ENCODE measurements around the gene FAM107B. TPM values are rescaled to one million over a fixed set of nuclear protein-coding genes. Genes with fewer than 3 reads are reported as not detected.
"Not testable (repeated sequence)": the region's sequence is repeated elsewhere in the genome, so short reads cannot be mapped to it uniquely, and the experiment has no call there.

The FAM107B gene
- polyA plus RNA-seq, 3 donors = 108 to 120 (median 112) TPM

GRCh38 chr10:14639637-14640036 is 135.1 kb downstream of the FAM107B start:
- no peak for DNase-seq (ENCODE audit: low read depth in 3 of 3, low spot score in 2 of 3)

GRCh38 chr10:14635043-14635710 is 139.5 kb downstream of the FAM107B start:
- no peak for DNase-seq (ENCODE audit: low read depth in 3 of 3, low spot score in 2 of 3)

DNA sequence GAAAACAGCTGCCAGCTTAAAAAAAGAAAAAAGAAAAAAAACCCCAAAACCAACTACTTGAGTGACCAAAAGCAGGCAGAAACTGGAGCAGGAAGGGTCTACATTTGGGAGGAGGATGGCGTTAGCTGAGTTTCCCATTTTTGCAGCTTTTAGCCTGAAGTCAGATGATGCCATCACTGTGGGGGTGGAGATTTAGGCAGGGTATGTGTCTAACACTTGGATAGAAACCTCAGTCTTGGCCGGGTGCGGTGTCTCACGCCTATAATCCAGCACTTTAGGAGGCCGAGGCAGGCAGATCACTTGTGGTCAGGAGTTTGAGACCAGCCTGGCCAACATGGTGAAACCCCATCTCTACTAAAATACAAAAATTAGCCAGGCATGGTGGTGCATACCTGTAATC is 140.1 kb downstream of the FAM107B start:
- DNase-seq (ENCODE audit: low read depth in 3 of 3, low spot score in 2 of 3) = not testable (repeated sequence)

DNA sequence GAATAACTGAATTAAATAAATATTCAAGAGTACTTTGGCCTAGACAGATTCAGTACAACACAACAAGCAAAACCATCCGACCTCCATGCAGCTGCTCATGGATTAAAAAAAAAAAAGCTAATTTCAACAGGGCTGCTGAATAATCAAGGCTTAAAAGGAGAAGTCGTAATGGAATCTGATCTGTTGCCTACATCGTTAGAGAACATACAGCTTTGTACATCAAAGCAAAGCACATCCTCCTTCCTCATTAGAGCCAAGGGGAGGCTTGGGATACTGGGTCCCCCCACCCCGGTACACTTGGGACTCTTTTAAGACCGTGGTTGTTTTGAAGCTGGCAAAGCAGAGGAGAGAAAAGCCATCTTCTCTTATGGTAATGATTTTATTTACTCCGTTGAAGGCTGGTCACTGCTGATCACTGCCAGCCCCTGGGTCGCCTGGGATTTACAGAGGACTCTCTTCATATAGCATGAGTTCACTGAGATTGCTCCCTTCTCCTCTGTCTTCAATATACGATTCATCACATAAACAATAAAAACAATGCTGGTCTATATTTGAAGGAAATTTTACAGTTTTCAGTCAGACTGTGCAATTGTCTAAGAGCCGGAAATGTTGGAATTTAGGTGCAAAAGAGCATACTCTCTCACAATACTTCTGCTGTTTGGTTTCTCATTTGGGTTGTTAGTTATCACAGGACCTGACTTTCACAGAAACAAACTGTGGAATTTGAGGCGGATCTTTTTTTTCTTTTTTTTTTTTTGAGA is 148.8 kb downstream of the FAM107B start:
- DNase-seq (ENCODE audit: low read depth in 3 of 3, low spot score in 2 of 3) = no peak

DNA sequence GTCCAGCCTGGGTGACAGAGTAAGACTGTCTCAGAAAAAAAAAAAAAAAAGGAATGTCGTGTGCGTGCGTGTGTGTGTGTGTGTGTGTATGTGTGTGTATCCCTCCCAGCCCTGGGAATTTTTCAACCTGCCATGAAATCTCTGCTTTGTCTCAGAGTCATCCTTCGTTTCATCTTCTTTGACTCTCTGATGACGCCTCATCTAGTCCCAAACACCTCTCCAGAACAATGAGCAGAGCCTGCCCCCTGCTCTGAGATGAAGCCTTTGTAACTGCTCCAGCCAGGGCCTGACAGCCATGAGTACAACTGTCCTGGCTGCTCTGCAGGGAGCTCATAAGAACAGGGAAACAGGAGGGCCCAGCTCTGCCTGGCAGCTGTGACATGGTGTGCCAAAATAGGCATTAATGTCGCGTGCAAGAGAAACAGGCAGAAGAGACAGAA is 149.5 kb downstream of the FAM107B start:
- DNase-seq (ENCODE audit: low read depth in 3 of 3, low spot score in 2 of 3) = no peak

- no peak for DNase-seq (ENCODE audit: low read depth in 3 of 3, low spot score in 2 of 3)
Measured at GRCh38 chr10:14624600-14624999, 150.1 kb downstream of the FAM107B start.

DNA sequence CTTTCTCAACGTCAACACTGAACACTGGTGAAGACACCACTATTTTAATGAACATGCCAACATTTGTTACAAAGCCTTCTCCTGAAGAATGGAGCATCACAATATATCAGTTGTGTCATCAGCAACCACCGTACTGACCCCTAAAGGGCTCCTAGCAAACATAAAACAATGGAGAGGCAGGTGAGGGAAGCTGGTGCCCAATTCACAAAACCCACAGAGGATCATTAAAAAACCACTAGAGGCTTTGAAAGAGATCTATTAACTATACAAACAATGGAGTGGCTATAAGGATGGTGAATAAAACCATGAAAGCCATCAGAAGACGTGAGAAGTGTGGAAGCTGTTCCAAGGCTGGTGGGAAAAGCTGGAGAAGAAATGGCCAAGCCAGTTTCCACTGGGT is 150.8 kb downstream of the FAM107B start:
- DNase-seq (ENCODE audit: low read depth in 3 of 3, low spot score in 2 of 3) = no peak

DNA sequence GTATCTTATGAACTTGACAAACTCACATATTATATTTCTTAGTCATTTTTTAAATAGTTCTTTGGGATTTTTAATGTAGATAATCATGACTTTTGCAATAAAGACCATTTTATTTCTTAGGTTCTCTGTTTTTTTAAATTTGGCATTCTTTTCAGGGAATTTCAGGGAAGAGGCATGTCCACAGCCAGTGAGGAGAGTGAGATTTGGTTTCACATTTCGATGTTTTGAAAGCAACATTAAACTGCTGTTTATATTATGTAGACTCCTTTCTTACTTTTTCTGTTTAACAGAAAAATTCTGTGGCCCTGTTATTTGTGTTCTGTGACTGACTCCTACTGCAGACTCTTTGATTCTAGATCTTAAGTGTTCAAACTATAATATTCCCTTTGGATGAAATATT is 153.7 kb downstream of the FAM107B start:
- no peak for DNase-seq (ENCODE audit: low read depth in 3 of 3, low spot score in 2 of 3)

DNA sequence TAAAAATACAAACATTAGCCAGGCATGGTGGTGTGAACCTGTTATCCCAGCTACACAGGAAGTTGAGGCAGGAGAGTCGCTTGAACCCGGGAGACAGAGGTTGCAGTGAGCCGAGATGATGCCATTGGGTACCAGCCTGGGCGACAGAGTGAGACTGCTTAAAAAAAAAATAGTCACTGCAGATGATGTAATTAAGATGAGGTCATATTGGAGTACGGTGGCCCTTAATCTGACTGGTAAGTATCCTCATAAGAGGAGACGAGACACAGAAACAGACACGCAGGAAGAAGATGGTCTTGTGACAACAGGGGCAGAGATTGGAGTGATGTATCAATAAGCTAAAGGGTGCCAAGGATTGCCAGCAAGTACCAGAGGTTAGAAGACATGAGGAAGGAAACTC is 156.0 kb downstream of the FAM107B start:
- no peak for DNase-seq (ENCODE audit: low read depth in 3 of 3, low spot score in 2 of 3)

DNA sequence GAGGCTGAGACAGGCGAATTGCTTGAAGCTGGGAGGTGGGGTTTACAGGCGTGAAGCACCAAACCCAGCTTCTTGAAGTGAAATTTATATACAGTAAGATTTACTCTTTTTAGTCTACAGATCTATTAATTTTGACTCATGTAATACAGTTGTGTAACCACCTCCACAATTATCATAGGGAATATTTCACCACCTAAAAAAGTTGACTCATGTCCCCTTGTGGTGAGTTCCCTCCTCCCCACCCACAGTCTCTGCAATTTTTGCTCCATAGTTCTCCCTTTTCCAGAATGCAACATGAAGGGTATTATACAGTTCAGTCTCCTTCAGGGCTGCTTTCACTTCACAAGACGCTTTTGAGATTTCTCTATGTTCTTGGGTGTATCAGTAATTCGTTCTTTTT is 156.8 kb downstream of the FAM107B start:
- DNase-seq (ENCODE audit: low read depth in 3 of 3, low spot score in 2 of 3) = no peak

DNA sequence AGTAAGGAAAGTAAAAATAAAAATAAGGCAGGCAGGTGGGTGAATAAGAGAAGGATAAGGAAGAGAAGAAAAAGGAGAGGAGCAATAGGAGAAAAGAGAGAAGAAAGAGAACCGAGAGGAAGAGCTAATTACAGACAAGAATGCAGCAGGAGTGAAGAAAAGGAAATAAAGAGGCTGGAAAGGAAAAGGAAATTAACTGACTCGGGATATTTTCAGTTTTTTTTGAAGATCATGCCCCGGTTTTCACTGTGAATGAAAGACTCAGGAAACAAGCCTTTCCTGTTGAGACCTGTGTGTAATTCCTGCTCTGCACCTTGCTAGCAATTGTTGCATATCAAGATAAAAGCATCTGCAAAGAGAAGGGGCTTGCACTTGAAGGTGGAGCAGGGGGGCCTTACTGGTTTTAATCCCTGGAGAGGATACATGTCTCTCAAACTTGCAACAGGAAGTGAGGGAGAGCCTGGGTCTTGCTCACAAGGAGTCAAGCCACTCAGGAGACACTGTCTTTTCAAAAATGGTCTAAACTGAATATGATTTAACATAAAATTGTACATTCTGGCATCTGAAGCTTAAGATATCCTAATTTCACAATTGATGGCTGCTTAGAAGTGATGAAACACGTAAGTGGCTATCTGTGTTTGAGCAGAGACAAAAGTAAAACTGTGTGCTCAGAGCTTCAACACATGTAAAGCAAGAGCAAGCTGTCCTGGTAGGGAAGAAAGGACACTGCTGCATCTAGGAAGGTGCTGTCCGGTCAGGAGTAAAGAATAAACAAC is 157.6 kb downstream of the FAM107B start:
- no peak for DNase-seq (ENCODE audit: low read depth in 3 of 3, low spot score in 2 of 3)

DNA sequence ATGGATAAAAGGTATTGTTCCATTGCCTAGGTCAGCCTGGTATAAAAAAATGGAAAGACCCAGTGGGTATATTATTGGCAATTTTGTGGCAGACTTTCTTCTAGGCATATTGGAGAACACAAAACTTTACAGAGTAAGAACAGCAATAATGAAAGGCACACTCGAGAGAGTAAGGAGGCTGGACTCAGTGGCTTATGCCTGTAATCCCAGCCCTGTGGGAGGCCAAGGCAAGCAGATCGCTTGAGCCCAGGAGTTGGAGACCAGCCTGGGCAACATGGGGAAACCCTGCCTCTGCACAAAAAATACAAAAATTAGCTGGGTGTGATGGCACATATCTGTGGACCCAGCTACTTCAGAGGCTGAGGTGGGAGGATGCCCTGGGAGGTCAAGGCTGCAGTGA is 158.2 kb downstream of the FAM107B start:
- DNase-seq (ENCODE audit: low read depth in 3 of 3, low spot score in 2 of 3) = no peak

- DNase-seq (ENCODE audit: low read depth in 3 of 3, low spot score in 2 of 3) = no peak
Measured at GRCh38 chr10:14613588-14613920, 161.1 kb downstream of the FAM107B start.

- DNase-seq (ENCODE audit: low read depth in 3 of 3, low spot score in 2 of 3) = no peak
Measured at GRCh38 chr10:14612873-14613587, 161.7 kb downstream of the FAM107B start.

DNA sequence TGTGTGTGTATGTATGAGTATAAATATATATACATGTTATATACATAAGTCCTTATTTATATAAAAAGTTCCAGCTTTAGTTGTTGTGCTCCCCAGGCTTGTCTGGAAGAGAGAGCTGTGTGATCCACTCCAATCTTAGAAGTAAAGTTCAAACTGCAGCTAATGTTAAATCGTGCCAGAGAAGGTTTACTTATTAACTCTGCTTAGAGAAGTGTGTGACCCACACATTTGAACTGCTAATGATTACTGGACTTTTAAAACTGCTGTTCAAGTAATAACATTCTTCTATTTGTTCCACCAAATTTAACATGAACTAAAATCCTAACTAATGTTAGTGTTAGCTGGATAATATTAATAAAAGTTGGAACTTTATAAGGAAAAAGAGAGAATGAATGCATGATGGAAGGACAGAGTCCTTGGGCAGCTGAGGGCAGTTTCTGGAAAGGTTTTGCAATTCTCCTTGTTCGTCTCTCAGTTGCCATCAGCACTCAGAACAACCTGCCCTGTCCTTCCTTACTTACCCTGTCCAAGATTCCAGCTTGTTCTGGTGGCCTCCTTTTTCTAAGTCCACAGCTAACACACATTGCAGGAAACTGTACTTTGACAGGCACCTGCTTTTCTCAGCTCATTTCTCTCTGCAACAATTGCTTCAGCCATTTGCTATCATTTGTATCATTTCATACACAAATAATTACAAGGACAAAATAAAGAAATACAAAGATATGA is 162.6 kb downstream of the FAM107B start:
- DNase-seq (ENCODE audit: low read depth in 3 of 3, low spot score in 2 of 3) = no peak

GRCh38 chr10:14609178-14609577 is 165.5 kb downstream of the FAM107B start:
- DNase-seq (ENCODE audit: low read depth in 3 of 3, low spot score in 2 of 3) = no peak

DNA sequence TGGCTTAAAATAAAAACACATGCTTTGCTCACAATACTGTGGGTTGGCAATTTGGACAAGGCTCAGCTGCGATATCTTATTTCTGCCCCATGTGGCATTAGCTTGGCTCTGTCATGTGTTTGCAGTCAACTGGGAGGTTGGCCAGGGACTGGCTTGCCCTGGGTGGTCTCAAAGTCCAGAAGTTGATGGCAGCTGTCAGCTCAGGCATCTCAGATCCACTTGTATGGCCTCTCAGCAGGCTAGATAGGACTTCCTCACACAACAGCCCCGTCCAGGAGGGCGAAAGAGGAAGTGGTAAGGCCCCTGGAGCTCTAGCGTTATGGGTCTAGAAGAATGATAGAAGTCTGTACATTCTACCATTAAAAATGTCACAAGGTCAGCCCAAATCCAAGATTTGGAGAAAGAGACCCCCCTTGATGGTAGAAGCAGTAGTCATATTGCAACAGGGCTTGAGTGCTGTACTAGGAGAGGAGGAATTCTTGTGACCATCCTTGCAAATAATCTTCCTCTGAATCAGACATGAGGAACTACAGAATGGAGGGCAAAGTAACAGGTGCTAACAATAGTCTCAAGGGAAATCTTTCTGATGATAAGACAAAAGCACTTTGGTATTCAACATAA is 166.2 kb downstream of the FAM107B start:
- no peak for DNase-seq (ENCODE audit: low read depth in 3 of 3, low spot score in 2 of 3)

- DNase-seq (ENCODE audit: low read depth in 3 of 3, low spot score in 2 of 3) = no peak
Measured at GRCh38 chr10:14606633-14607032, 168.1 kb downstream of the FAM107B start.

- DNase-seq (ENCODE audit: low read depth in 3 of 3, low spot score in 2 of 3) = no peak
Measured at GRCh38 chr10:14605231-14605925, 169.3 kb downstream of the FAM107B start.

Measured in right renal cortex interstitium (tissue), 3 donors.